DMS 273 treated with DMSO at 0.1 percent for 48 hours (cell line): ENCODE data around the gene FRMD1.

Experiments
- DNase-seq: peaks from one replicate; lab custom pipeline; 2025; lab: John Stamatoyannopoulos, UW

The FRMD1 gene

GRCh38 chr6:168095716-168096250 is 16.8 kb upstream of the FRMD1 start:
- DNase-seq: no peak

GRCh38 chr6:168095171-168095691 is 16.2 kb upstream of the FRMD1 start:
- DNase-seq: no peak

- no peak for DNase-seq
Measured at GRCh38 chr6:168093634-168094033, 14.6 kb upstream of the FRMD1 start.

GRCh38 chr6:168093071-168093505 is 14.1 kb upstream of the FRMD1 start:
- no peak for DNase-seq

- DNase-seq: no peak
Measured at GRCh38 chr6:168092541-168092940, 13.5 kb upstream of the FRMD1 start.

- no peak for DNase-seq
Measured at GRCh38 chr6:168091381-168092264, 12.6 kb upstream of the FRMD1 start.

- DNase-seq: no peak
Measured at GRCh38 chr6:168090706-168091105, 11.7 kb upstream of the FRMD1 start.

GRCh38 chr6:168090064-168090690 is 11.2 kb upstream of the FRMD1 start:
- no peak for DNase-seq

- no peak for DNase-seq
Measured at GRCh38 chr6:168089186-168090063, 10.4 kb upstream of the FRMD1 start.

- DNase-seq: no peak
Measured at GRCh38 chr6:168088161-168089053, 9.4 kb upstream of the FRMD1 start.

- no peak for DNase-seq
Measured at GRCh38 chr6:168087436-168088160, 8.6 kb upstream of the FRMD1 start.

GRCh38 chr6:168086616-168087015 is 7.6 kb upstream of the FRMD1 start:
- no peak for DNase-seq

GRCh38 chr6:168086066-168086465 is 7.1 kb upstream of the FRMD1 start:
- no peak for DNase-seq

- no peak for DNase-seq
Measured at GRCh38 chr6:168084465-168085160, 5.6 kb upstream of the FRMD1 start.

GRCh38 chr6:168083514-168083885 is 4.5 kb upstream of the FRMD1 start:
- no peak for DNase-seq

GRCh38 chr6:168082860-168083513 is 4.0 kb upstream of the FRMD1 start:
- no peak for DNase-seq

GRCh38 chr6:168081858-168082546 is 3.0 kb upstream of the FRMD1 start:
- DNase-seq: no peak

GRCh38 chr6:168080393-168081077 is 1.5 kb upstream of the FRMD1 start:
- no peak for DNase-seq
